Measurements from ENCODE around the gene CNTFR.
"Not testable (repeated sequence)": the region's sequence is repeated elsewhere in the genome, so short reads cannot be mapped to it uniquely, and the experiment has no call there.

CNTFR gene

GRCh38 chr9:34544035-34544434 is 45.5 kb downstream of the CNTFR start:
- no peak for DNase-seq (ENCODE audit: low read depth)
- TF ChIP-seq, protein P1, sequence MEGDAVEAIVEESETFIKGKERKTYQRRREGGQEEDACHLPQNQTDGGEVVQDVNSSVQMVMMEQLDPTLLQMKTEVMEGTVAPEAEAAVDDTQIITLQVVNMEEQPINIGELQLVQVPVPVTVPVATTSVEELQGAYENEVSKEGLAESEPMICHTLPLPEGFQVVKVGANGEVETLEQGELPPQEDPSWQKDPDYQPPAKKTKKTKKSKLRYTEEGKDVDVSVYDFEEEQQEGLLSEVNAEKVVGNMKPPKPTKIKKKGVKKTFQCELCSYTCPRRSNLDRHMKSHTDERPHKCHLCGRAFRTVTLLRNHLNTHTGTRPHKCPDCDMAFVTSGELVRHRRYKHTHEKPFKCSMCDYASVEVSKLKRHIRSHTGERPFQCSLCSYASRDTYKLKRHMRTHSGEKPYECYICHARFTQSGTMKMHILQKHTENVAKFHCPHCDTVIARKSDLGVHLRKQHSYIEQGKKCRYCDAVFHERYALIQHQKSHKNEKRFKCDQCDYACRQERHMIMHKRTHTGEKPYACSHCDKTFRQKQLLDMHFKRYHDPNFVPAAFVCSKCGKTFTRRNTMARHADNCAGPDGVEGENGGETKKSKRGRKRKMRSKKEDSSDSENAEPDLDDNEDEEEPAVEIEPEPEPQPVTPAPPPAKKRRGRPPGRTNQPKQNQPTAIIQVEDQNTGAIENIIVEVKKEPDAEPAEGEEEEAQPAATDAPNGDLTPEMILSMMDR (IDR thresholded peaks at IDR 0.05; ENCODE audit: control insufficient read depth, extremely low read depth, insufficient read depth): no peak
- no peak overlapping the region for H3K4me3 ChIP-seq (ENCODE audit: low read depth, low read length)

- TF ChIP-seq, protein P1 (IDR thresholded peaks at IDR 0.05; ENCODE audit: control insufficient read depth, extremely low read depth, insufficient read depth): no peak
- no peak overlapping the region for H3K4me3 ChIP-seq (ENCODE audit: low read depth, low read length)
- DNase-seq (ENCODE audit: low read depth): no peak
Observed at GRCh38 chr9:34541540-34541939, 48.0 kb downstream of the CNTFR start.

GRCh38 chr9:34540827-34541226 is 48.7 kb downstream of the CNTFR start:
- no peak overlapping the region for H3K4me3 ChIP-seq (ENCODE audit: low read depth, low read length)
- TF ChIP-seq, protein P1 (IDR thresholded peaks at IDR 0.05; ENCODE audit: control insufficient read depth, extremely low read depth, insufficient read depth): no peak
- DNase-seq (ENCODE audit: low read depth): no peak

GRCh38 chr9:34536685-34537084 is 52.8 kb downstream of the CNTFR start:
- no peak for DNase-seq (ENCODE audit: low read depth)
- H3K4me3 ChIP-seq (ENCODE audit: low read depth, low read length): no peak overlapping the region
- TF ChIP-seq, protein P1 (IDR thresholded peaks at IDR 0.05; ENCODE audit: control insufficient read depth, extremely low read depth, insufficient read depth): no peak

- not testable (repeated sequence) for H3K4me3 ChIP-seq (ENCODE audit: low read depth, low read length); DNase-seq (ENCODE audit: low read depth)
Observed at GRCh38 chr9:34532041-34532440, 57.5 kb downstream of the CNTFR start.

GRCh38 chr9:34526026-34526425 is 63.5 kb downstream of the CNTFR start:
- TF ChIP-seq, protein P1 (IDR thresholded peaks at IDR 0.05; ENCODE audit: control insufficient read depth, extremely low read depth, insufficient read depth): no peak

DNA sequence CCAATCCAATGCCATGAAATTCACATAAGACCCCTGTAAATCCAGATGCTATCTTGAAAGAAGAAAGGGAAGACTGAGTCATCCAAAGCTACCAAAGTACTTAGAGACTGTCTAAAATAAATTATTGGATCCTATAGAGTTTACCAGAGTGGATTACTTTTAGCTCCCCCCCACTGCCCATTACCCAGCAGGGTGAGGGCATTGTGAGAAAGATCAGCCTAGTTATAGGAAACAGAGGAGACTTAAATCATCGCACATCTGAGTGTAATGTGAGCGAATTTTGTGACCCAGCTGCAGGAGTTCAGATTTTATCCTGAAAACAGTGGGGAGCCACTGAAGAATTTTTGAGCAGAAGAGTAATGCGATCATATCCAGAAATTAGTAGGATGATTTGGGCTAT is 65.2 kb downstream of the CNTFR start:
- no peak overlapping the region for H3K4me3 ChIP-seq (ENCODE audit: low read depth, low read length)
- TF ChIP-seq, protein P1 (IDR thresholded peaks at IDR 0.05; ENCODE audit: control insufficient read depth, extremely low read depth, insufficient read depth): no peak
- no peak for DNase-seq (ENCODE audit: low read depth)

More at GRCh38 chr9:34526026-34526425, 63.5 kb downstream of the CNTFR start:
- H3K4me3 ChIP-seq (ENCODE audit: low read depth, low read length): no peak overlapping the region
- no peak for DNase-seq (ENCODE audit: low read depth)

Data from LNCaP clone FGC (cell line).